ENCODE measurements around the gene PDIA2. TPM values are rescaled to one million over a fixed set of nuclear protein-coding genes. Genes with fewer than 3 reads are reported as not detected.
A peak's percentile ranks its signal among the peaks of the same experiment; 100 is the strongest.

PDIA2 gene
- total and polyA plus RNA-seq, 11 donors, result 0.17 to 9.3 (median 3.1) TPM

- 53 to 68% (median 57%) methylated on average over 10 to 25 of the region's 25 CpGs for whole genome bisulfite sequencing, 4 donors
- intact Hi-C loops (cut with DNase I), result no loop called here
- DNase-seq (no peak), ATAC-seq (no peak)
- peaks cover 0 to 34% (median 8%) of the 10 kb centered on the region in 9 donors for H3K27me3 ChIP-seq
- TF ChIP-seq CTCF (IDR thresholded peaks at IDR 0.05) (no peak), POLR2A (IDR thresholded peaks at IDR 0.05) (no peak)
- peak overlapping the region in 1 of 12 donors; percentile 56 for H3K4me3 ChIP-seq
- peaks cover 0 to 26% (median 8%) of the 10 kb centered on the region in 12 donors for H3K4me1 ChIP-seq
- H3K36me3 ChIP-seq, result peaks cover 0 to 5% (median 0%) of the 10 kb centered on the region in 9 donors
- no peak overlapping the region for H3K27ac ChIP-seq
- H3K9me3 ChIP-seq, result no peaks in the 10 kb centered on the region
These were observed 1.2 kb upstream of the PDIA2 start for GRCh38 chr16:281660-282255.

GRCh38 chr16:282491-282890 is 473 bp upstream of the PDIA2 start:
- WGBS, 4 donors, result 81 to 91% (median 83%) methylated on average over 13 to 22 of the region's 22 CpGs
- Histone ChIP-seq H3K4me3 (no peak overlapping the region), H3K4me1 (peaks cover 0 to 26% (median 8%) of the 10 kb centered on the region in 12 donors), H3K27ac (no peak overlapping the region), H3K36me3 (peaks cover 0 to 11% (median 4%) of the 10 kb centered on the region in 9 donors), H3K27me3 (peaks cover 0 to 32% (median 8%) of the 10 kb centered on the region in 9 donors), H3K9me3 (no peaks in the 10 kb centered on the region)
- ATAC-seq (no peak), DNase-seq (no peak)
- intact Hi-C loops (cut with DNase I), result no loop called here
- TF ChIP-seq CTCF (IDR thresholded peaks at IDR 0.05) (no peak), POLR2A (IDR thresholded peaks at IDR 0.05) (no peak)

GRCh38 chr16:284204-285120 is 1.5 kb downstream of the PDIA2 start:
- ATAC-seq (no peak), DNase-seq (peak in 1 of 5 donors; percentile 65)
- intact Hi-C loops (cut with DNase I), result loop anchor here in 1 of 10 donors (5.0 kb wide), 1 partner anchor 63 kb away; no protein-coding TSS in a partner anchor
- H3K4me1 ChIP-seq, result peaks cover 0 to 18% (median 8%) of the 10 kb centered on the region in 12 donors
- WGBS, 4 donors, result 92 to 96% (median 94%) methylated on average over 29 to 52 of the region's 52 CpGs
- H3K4me3 ChIP-seq, result no peak overlapping the region
- no peaks in the 10 kb centered on the region for H3K9me3 ChIP-seq
- H3K27me3 ChIP-seq, result peaks cover 0 to 24% (median 8%) of the 10 kb centered on the region in 9 donors
- no peak overlapping the region for H3K27ac ChIP-seq
- peaks cover 0 to 31% (median 21%) of the 10 kb centered on the region in 9 donors for H3K36me3 ChIP-seq
- no peak for TF ChIP-seq CTCF (IDR thresholded peaks at IDR 0.05)
- no peak for TF ChIP-seq POLR2A (IDR thresholded peaks at IDR 0.05)

All from heart left ventricle (tissue), 16 donors.